GM19455 (cell line): ENCODE measurements around the gene ZSCAN12.
A peak's percentile ranks its signal among the peaks of the same experiment; 100 is the strongest.
"Not testable (repeated sequence)": the region's sequence is repeated elsewhere in the genome, so short reads cannot be mapped to it uniquely, and the experiment has no call there.

Experiments used
- ATAC-seq: cut with Tn5 transposase; IDR thresholded peaks from one replicate; pipeline ENCODE4 v1.9.1; 2021; ENCODE audit not compliant: unreplicated experiment

The ZSCAN12 gene

DNA sequence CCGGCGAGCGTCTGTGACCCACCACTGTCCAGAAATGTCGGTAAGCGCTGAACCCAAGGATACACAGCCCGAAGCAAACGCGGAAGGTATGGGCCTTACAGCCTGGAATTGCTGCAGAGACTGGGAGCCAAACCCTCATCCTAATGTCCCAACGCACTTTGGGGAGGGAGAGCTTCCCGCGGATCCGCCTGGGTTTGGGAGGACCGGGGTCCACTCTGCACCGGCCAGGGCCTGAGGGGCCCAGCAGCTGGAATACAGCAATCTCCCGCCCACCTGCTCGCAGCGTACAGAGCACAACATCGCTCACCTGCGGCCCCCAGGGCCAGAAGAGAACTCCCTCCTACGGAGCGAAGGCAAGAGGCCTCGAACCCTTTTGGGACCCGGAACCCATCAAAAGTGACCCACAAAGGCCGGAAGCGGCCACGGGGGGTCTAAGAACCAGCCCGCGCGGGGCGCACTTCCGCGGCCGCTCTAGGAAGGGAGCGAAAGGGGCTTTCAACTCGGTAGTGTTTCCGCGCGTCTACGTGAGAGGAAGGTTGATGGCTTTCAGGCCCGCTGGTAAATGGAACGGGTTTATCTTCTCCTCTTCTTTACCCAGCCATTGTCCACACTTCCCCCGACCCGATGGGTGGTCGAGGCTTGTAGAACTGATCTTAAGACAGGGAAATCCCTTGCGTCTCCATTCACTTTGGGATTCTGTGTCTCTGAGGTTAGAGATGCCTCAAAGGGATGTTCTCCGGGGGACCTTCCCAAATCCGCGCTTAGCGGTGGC, at the start of gene ZSCAN12:
ZSCAN12 (minus strand) TSS at position 398 of the 772 bp plus-strand sequence. CDS start 1,342 bp downstream, outside the sequence.
- ATAC-seq: peak; percentile 79

DNA sequence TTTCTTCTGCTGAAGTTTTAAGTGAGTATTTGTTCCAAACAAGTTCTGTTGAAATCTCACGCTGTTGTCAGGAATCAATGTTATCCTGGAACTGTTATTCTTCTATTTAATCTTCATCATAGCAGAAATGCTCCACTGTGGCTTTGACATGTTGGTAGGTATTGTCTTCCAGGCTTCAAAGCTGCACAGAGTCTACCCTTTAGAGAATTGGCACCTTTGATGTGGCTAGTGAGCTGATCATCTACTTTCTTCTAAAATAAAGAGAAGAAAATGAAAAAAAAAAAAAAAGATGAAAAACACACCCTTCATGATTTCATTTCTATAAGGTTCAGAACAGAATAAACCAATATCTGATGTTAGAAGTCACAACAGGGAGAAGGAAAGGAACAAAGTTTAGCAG, 49.5 kb upstream of the ZSCAN12 start:
- no peak for ATAC-seq

GRCh38 chr6:28447512-28447906, 48.0 kb upstream of the ZSCAN12 start:
- not testable (repeated sequence) for ATAC-seq

DNA sequence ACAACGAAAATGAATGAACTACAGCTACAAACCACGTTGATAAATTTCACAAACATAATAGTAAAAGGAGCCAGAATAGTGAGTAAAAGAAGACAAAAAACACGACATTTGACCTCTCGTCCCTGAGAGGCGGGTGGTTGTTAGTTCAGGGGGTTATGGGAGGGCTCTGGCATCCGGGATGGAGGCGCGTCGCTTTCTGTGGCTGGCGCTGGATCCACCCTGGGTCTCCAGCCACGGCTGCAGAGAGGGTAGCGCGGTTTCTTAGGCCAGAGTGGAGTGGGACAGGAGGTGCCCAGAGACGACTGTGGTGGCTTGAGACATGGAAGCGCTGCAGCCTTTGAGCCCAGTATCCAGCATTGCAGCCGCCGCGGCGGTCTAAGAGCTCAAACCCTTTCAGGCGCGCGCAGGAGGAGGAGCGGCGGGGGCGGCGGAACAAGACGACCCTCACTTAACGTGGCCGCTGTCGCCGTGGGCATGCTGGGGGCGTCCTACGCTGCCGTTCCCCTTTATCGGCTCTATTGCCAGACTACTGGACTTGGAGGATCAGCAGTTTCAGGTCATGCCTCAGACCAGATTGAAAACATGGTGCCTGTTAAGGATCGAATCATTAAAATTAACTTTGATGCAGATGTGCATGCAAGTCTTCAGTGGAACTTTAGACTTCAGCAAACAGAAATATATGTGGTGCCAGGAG, 47.4 kb upstream of the ZSCAN12 start:
- no peak for ATAC-seq

DNA sequence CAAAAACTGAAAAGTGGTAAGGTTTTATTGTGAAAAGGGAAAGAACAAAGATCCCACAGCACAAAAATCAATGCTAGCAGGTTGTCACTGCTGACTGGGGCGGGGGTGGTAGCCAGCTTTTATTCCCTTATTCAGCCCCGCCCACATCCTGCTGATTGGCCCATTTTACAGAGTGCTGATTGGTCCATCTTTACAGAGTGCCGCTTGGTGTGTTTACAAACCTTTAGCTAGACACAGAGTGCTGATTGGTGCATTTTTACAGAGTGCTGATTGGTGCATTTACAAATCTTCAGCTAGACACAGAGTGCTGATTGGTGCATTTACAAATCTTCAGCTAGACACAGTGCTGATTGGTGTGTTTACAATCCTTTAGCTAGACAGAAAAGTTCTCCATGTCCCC, 45.2 kb upstream of the ZSCAN12 start:
- not testable (repeated sequence) for ATAC-seq

- peak; percentile 90 for ATAC-seq
These were observed 43.7 kb upstream of the ZSCAN12 start, which contains the start of gene ZSCAN23 for GRCh38 chr6:28443112-28443773. Gene ZSCAN23, minus strand, starts transcription at chr6:28443491. Its CDS starts 7,225 bp downstream, at chr6:28436266.

DNA sequence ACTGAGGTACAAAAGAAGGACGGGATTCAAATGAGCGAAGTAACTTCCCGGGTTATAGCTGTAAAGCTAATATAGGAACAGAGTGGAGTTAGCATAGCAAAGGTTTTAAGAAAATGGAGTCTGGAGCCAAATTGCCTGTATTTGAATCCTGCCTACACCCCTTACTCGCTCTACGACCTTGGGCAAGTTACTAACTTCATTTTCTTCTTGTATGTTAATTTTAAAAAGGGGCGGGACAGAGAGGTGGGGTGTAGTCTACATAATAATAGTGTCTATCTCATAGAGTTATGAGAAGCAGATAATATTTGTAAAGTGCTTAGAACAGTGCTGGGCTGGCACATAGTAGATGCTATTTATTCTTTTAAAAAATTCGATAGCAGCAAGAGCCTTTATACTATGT, 43.0 kb upstream of the ZSCAN12 start:
- no peak for ATAC-seq

GRCh38 chr6:28436404-28436803, 36.9 kb upstream of the ZSCAN12 start:
- ATAC-seq: no peak

DNA sequence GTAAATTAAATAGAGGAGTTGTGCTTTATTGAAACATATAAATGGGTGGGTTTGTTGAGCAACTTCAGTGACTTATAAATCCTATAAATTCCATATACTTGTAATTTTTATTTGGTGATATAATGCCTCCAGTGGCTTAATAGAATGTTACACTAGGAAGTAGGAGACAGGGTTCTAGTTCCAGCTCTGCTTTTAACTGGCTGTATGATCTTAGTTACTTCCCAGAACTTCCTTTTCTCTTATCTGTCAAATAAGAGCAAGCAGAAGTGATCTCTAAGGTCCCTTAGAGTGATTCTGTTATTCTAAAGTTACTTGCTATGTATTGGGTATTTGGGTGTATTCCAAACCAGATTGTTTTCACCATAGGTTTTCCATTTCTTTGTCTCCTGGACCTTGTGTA, 33.6 kb upstream of the ZSCAN12 start:
- no peak for ATAC-seq

- ATAC-seq: no peak
These were observed 30.2 kb upstream of the ZSCAN12 start for GRCh38 chr6:28429781-28430180.

DNA sequence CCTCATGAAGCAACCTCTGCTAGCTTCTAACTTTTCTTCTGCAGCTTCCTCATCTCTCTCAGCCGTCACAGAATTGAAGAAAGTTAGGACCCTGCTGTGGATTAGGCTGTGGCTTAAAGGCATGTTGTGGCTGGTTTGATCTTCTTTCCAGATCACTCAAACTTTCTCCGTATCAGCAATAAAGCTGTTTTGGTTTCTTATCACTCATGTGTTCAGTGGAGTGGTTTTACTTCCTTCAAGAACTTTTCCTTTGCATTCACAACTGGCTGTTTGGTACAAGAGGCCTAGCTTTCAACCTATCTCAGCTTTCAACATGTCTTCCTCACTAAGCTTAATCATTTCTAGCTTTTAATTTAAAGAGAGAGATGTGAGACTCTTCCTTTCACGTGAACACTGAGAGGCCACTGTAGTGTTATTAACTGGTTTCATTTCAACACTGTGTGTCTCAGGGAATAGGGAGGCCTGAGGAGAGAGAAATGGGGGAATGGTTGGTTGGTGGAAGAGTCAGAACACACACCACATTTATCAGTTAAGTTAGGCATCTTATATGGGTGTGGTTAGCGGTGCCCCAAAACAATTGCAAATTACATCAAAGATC, 26.5 kb upstream of the ZSCAN12 start:
- no peak for ATAC-seq

DNA sequence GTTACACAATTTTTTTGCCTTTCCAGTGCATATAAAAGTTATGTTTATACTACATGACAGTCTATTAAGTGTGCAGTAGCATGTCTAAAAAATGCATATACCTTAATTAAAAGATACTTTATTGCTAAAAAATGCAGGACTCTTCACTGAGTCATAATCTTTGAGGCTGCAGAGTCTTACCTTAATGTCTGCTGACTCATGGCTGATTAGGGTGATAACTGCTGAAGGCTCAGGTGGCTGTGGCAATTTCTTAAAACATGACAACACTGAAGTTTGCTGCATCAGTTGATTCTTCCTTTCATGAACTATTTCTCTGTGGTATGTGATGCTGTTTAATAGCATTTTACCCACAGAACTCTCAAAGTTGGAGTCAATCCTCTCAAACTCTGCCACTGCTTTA, 24.6 kb upstream of the ZSCAN12 start:
- ATAC-seq: no peak

DNA sequence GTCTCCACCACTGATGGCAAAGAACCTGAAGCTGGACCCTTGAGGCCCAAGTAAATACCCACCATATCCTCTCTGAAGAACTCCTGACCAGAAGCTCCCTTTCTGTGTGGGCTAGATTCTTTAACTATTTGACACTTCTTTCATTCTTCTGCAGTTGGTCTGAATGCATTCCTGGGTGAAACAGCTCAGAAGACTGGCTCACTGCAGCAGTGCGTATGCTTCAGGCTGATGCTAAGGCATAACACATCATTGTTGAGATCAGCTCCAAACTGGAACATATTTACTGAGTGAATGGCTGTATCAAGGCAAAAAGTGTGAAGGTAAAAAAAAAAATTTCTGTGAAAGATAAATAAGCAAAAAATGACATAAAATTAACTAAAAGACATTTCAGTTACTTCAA, 24.0 kb upstream of the ZSCAN12 start:
- ATAC-seq: no peak

DNA sequence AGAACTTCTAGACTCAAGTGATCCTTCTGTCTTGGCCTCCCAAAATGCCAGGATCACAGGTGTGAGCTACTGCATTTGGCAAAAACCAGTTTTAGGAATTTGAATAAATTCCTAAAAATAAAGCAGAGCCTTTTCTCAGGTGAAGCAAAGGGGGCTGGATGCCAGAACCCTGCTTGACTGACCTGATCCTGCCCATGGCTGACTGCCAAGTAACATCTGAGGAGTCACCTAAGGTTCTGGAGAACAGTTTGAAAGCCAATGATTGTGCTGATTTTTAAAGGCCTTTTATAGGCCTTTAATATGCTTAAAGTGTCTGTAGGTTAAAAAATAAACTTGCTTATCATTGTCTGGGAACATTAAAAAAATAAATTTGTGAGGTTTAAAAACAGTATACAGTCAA, 14.1 kb upstream of the ZSCAN12 start:
- no peak for ATAC-seq

- ATAC-seq: no peak
These were observed 11.2 kb upstream of the ZSCAN12 start for GRCh38 chr6:28410767-28411166.

- no peak for ATAC-seq
These were observed 8.7 kb upstream of the ZSCAN12 start for GRCh38 chr6:28408076-28408802.

- no peak for ATAC-seq
These were observed 7.9 kb upstream of the ZSCAN12 start for GRCh38 chr6:28407401-28407800.

GRCh38 chr6:28403923-28404322, 4.4 kb upstream of the ZSCAN12 start:
- not testable (repeated sequence) for ATAC-seq

DNA sequence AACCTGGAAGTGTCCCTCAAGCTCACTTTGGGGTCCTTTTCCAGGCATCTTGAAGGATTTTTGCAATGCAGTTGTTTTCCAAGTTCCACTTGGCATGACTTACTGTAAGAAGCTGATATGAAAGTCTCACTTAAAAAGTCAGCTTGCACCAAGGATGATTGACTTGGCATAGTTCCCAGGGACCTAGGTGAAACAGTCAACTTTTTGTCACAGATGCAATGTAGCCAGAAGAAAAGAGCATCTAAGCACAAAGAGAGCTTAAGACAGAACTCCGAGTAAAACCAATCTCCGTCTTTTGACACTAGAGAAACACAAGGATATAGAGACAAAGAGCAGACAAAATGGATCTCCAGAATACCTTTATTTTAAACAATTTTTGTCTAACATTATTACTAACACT, 2.6 kb upstream of the ZSCAN12 start:
- ATAC-seq: no peak

DNA sequence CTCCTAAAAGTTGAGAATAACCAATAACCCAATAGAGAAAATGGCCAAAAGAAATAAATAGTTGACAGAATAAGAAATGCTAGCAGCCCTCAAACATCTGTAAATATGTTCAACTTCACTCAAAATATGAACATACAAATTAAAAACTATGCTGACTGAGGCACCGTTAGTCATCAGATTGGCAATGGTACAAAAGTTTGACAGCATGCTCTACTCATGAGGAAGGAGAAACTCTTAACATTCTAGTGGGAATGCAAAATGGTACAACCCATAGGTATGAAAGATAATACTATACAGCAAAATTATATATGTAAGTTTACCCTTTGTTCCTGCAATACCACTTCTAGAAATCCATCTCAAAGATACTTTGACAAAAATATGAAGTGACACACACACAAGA, 1.6 kb upstream of the ZSCAN12 start:
- no peak for ATAC-seq

DNA sequence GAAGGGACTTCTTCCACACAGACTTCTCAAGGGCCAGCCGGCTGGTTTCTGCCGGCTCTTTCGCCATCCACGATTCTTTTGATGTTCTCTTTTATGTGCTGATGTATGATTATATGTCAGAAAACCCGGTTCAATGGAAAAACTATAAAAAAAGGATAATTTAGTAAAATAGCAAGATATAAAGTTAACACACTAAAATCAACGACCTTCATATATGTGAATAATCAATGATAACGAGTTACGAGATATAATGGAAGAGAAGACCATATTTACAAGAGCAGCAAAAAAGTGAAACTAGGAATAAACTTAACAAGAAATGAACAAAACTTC, 540 bp upstream of the ZSCAN12 start:
- ATAC-seq: no peak
